ENCODE measurements around the gene HSD17B2.
"Not testable (repeated sequence)": the region's sequence is repeated elsewhere in the genome, so short reads cannot be mapped to it uniquely, and the experiment has no call there.

- not testable (repeated sequence) for TF ChIP-seq CTCF, POLR2AphosphoS5 (IDR thresholded peaks at IDR 0.05)
These were observed 74.2 kb downstream of the HSD17B2 start for GRCh38 chr16:82109266-82109665.
